HepG2 (cell line): ENCODE data around the gene NUB1. TPM values are rescaled to one million over a fixed set of nuclear protein-coding genes. Genes with fewer than 3 reads are reported as not detected.
A peak's percentile ranks its signal among the peaks of the same experiment; 100 is the strongest.

Source experiments
- ATAC-seq: fragments of 200-7000 bp; cut with Tn5 transposase; 3 replicates; pipeline ENCODE4 v1.9.1; 2020; ENCODE audit warnings: mild to moderate bottlenecking, moderate library complexity
- BruUV-seq: library from RNA; stranded (reverse); fragments of 400-500 nt; replicated peaks from 2 replicates; lab custom pipeline; 2021; lab: Mats Ljungman, UMichigan
- CTCF ChIA-PET: fragments of 300-600 bp; formaldehyde crosslinking; extraction: SDS; loops from one replicate; lab custom pipeline; 2021; ENCODE audit warnings: low total read pairs, inconsistent platforms, low intra/inter-chr PET ratio; lab: Yijun Ruan, JAX
- POLR2A ChIA-PET: fragments of 350-600 bp; sonication (Branson Sonifier 250); formaldehyde crosslinking; loops from one replicate; lab custom pipeline; 2020; ENCODE audit warnings: antibody characterized with exemption, inconsistent platforms; lab: Yijun Ruan, JAX
- DNase-seq: peaks from one replicate; pipeline ENCODE4 v3.0.0-alpha.2; 2015; ENCODE audit warnings: low spot score
- FAIRE-seq: peaks from 3 replicates; lab custom pipeline; 2011; peaks lifted over from hg19 to GRCh38; lab: Jason Lieb, UNC
- H2AFZ ChIP-seq: one replicate; pipeline ENCODE4 v1.6.1; 2011; ENCODE audit warnings: low read length, inconsistent platforms
- H3K27ac ChIP-seq: fragments of 300-600 bp; 3 replicates; pipeline ENCODE4 v1.8.0; 2011; ENCODE audit warnings: mixed run types, mild to moderate bottlenecking, mixed read lengths, low read length, inconsistent platforms; ENCODE audit not compliant: insufficient read depth; ENCODE audit errors: extremely low read length
- H3K27me3 ChIP-seq, 2 experiments: fragments of 200-600 bp in 1 of 2; 2 replicates in 1 of 2; 3 replicates in 1 of 2; pipeline versions ENCODE4 v1.6.0 to v1.8.0; 2011; ENCODE audit warnings: low read length in 2 of 2, mild to moderate bottlenecking in 2 of 2, moderate library complexity in 2 of 2, inconsistent platforms in 1 of 2; ENCODE audit not compliant: insufficient read depth in 2 of 2, control insufficient read depth in 1 of 2
- H3K36me3 ChIP-seq, 2 experiments: fragments of 200-600 bp in 1 of 2; replicated peaks in 1 of 2; 2 replicates in 1 of 2; 3 replicates in 1 of 2; pipeline versions ENCODE4 v1.5.1 to v1.8.0; 2011; ENCODE audit warnings: low read length in 2 of 2, inconsistent platforms in 1 of 2; ENCODE audit not compliant: insufficient read depth in 2 of 2, control insufficient read depth in 1 of 2
- H3K4me1 ChIP-seq: 2 replicates; pipeline ENCODE4 v1.5.1; 2012; ENCODE audit warnings: low read length, inconsistent platforms; ENCODE audit not compliant: insufficient read depth
- H3K4me2 ChIP-seq: 2 replicates; pipeline ENCODE4 v1.6.0; 2011; ENCODE audit warnings: low read depth, low read length, inconsistent platforms
- H3K4me3 ChIP-seq, 3 experiments: fragments of 200-600 bp in 1 of 3; sonication (generic), shearing (Covaris generic) in 1 of 3; replicated peaks in 1 of 3; 2 replicates each; pipeline ENCODE4 v1.5.1; 2011 to 2016; ENCODE audit warnings: low read length in 3 of 3, inconsistent platforms in 2 of 3, low read depth in 2 of 3, mild to moderate bottlenecking in 2 of 3, control low read depth in 1 of 3, mixed read lengths in 1 of 3; ENCODE audit not compliant: insufficient read depth in 1 of 3
- H3K79me2 ChIP-seq: one replicate; pipeline ENCODE4 v1.6.1; 2011; ENCODE audit warnings: low read length, inconsistent platforms; ENCODE audit not compliant: insufficient read depth
- H3K9ac ChIP-seq: 2 replicates; pipeline ENCODE4 v1.6.0; 2011; ENCODE audit warnings: mild to moderate bottlenecking, low read depth, low read length, inconsistent platforms; ENCODE audit not compliant: insufficient read depth
- H3K9me3 ChIP-seq: 2 replicates; pipeline ENCODE4 v1.5.1; 2012; ENCODE audit warnings: mild to moderate bottlenecking, low read length
- H4K20me1 ChIP-seq: 2 replicates; pipeline ENCODE4 v1.6.0; 2011; ENCODE audit warnings: inconsistent platforms, mild to moderate bottlenecking, low read length, moderate library complexity; ENCODE audit not compliant: insufficient read depth
- EED ChIP-seq: sonication (generic); formaldehyde crosslinking; IDR thresholded peaks from 2 replicates; pipeline ENCODE4 v1.5.0; 2020; ENCODE audit warnings: mild to moderate bottlenecking, missing genetic modification reagents
- FOXK2 ChIP-seq: fragments of 450-650 bp; IDR thresholded peaks from 2 replicates; pipeline ENCODE4 v1.6.1; 2016
- MIER3 ChIP-seq: IDR thresholded peaks from 2 replicates; pipeline ENCODE4 v1.6.1; 2016; ENCODE audit warnings: missing compliant biosample characterization, borderline replicate concordance
- MNT ChIP-seq: fragments of 450-650 bp; IDR thresholded peaks from 2 replicates; pipeline ENCODE4 v1.6.1; 2016
- TCF7 ChIP-seq: sonication (generic); IDR thresholded peaks from 2 replicates; pipeline ENCODE4 v1.6.1; 2016; ENCODE audit warnings: antibody characterized with exemption, low read depth
- ZNF331 ChIP-seq: sonication (generic); formaldehyde crosslinking; IDR thresholded peaks from 2 replicates; pipeline ENCODE4 v1.4.0; 2020; ENCODE audit warnings: missing genetic modification reagents
- ZUFSP ChIP-seq: sonication (generic); formaldehyde crosslinking; IDR thresholded peaks from 2 replicates; pipeline ENCODE4 v1.9.0; 2021; ENCODE audit warnings: missing genetic modification reagents, mild to moderate bottlenecking, borderline replicate concordance
- WGBS: methylation state at CpG from one replicate; pipeline ENCODE4 v1.1.6; 2017; ENCODE audit warnings: low lambda C conversion rate; 5-methylcytosine and 5-hydroxymethylcytosine counted together
- in situ Hi-C: cut with HindIII; loops from 2 replicates; pipeline ENCODE4 v1.10.0; 2017; ENCODE audit warnings: low pct_unique_long_range_greater_than_20kb; ENCODE audit not compliant: extremely low pct_ligation_motif_present
- intact Hi-C: fragments of 100-400 bp; cut with micrococcal nuclease; formaldehyde crosslinking; loops from one replicate; pipeline ENCODE4 v1.10.0; 2022; ENCODE audit not compliant: unreplicated experiment
- polyA plus RNA-seq, 8 experiments: library from polyadenylated mRNA; depleted of rRNA in 3 of 8; stranded (reverse) in 7 of 8; unstranded in 1 of 8; fragments of >200 nt; fragmentation: Illumina TruSeq in 4 of 8; extraction: Trizol in 4 of 8; gene quantifications; 2 replicates each; pipeline versions ENCODE4 v1.2.1 to v1.2.3, GENCODE V29; 2011 to 2016; ENCODE audit warnings: low read depth in 4 of 8, missing spikeins in 1 of 8, mixed read lengths in 1 of 8; ENCODE audit not compliant: insufficient read depth in 1 of 8
- total RNA-seq, 5 experiments: library from RNA; depleted of rRNA; stranded (reverse); fragments of >200 nt; fragmentation: Illumina TruSeq; extraction: Trizol; gene quantifications; 2 replicates each; pipeline ENCODE4 v1.2.3, GENCODE V29; 2016; ENCODE audit warnings: low read depth in 1 of 5

NUB1 gene
- total and polyA plus RNA-seq, 2 of the 13 experiments (the other 11 are each of a cell fraction or from before 2014, with no cell fraction given), result 27.1 to 37.0 TPM

GRCh38 chr7:151298765-151299164 lies 42.8 kb upstream of the NUB1 start (continued):
- no peak for TF ChIP-seq ZUFSP (CRISPR knock-in tag)
- no peak for TF ChIP-seq ZNF331 (CRISPR knock-in tag)
- no peak for TF ChIP-seq TCF7
- no peak for TF ChIP-seq MIER3 (CRISPR knock-in tag)

- FAIRE-seq, result no peak
- Histone ChIP-seq H3K9ac (no peak overlapping the region), H3K79me2 (no peaks in the 10 kb centered on the region), H3K9me3 (no peaks in the 10 kb centered on the region), H3K4me3 (no peak overlapping the region), H4K20me1 (no peaks in the 10 kb centered on the region), H2AFZ (no peak overlapping the region), H3K27ac (no peak overlapping the region), H3K27me3 (peaks cover 5 to 23% of the 10 kb centered on the region in 2 experiments; a peak in 3 of 5 replicates), H3K4me1 (no peaks in the 10 kb centered on the region), H3K36me3 (no peaks in the 10 kb centered on the region), H3K4me2 (no peak overlapping the region)
- no peak for ATAC-seq
- ChIA-PET POLR2A (no interaction called here), CTCF (no interaction called here)
- intact Hi-C loops (no loop called here), in situ Hi-C loops (no loop called here)
- TF ChIP-seq FOXK2, result 0 out of 2 replicates have a peak, but pooled peaks have one; percentile 15
- no peak for TF ChIP-seq EED (CRISPR knock-in tag)
- TF ChIP-seq MNT, result peak; percentile 98
- DNase-seq, result no peak
- BruUV-seq, result no TSS peak
- WGBS, result 59% methylated on average over 6 of the region's 6 CpGs
Measured at GRCh38 chr7:151299530-151299929, 42.1 kb upstream of the NUB1 start.
